Fibroblast of skin of scalp (primary cell): ENCODE data around the gene AKR7A2. TPM values are rescaled to one million over a fixed set of nuclear protein-coding genes. Genes with fewer than 3 reads are reported as not detected.

Source experiments
- DNase-seq: peaks from one replicate; pipeline ENCODE4 v3.0.0-alpha.2; 2013
- polyA plus RNA-seq, 2 experiments: library from polyadenylated mRNA; unstranded; fragments of 120-200 nt; gene quantifications; one replicate each; pipeline ENCODE4 v1.2.1, GENCODE V29; 2013; ENCODE audit not compliant: insufficient read length in 2 of 2

AKR7A2 gene
- polyA plus RNA-seq (2013, experiment 1 of 2; ENCODE audit: insufficient read length), result 58.8 TPM
- polyA plus RNA-seq (2013, experiment 2 of 2; ENCODE audit: insufficient read length), result 60.5 TPM

DNA sequence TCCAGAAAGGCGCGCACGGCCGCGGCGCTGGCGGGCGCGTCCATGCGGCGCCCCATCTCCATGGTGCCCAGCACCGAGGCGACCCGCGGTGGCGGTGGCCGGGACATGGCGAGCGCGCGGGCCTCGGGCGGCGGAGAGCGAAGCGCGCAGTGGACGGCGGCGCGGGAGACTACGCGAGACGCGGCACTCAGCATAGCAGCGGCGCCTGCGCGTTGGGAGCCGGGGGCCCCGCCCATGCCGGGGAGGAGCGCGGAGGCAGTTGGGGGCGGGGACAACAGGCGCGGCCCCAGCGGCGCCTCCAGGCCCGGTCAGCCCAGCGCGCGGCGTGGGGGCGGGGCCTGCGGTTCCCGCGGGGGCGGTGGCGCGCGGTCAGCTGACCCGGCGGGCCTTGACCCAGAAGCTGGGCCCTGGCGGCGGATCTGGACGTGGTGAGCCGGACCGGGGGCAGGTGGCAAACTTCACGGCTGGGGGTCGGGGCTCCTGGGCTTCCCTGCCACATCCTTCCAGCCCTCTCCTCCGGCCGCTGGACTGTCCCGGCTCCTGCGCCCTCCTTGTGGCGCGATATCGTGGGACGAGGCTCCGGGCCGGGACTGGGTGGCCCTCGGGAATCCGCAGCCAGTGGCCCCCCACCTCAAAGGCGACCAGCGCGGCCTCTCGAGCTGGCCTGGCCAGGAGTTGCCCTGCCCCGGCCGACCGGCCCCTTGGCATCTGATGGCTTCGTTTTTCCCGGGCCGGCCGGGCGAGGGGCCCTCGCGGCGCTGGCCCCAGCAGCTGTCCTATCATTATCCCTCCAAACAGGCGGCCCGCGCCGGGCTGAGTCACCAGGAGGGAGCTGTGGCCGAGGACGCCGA, at the start of gene AKR7A2, which contains the start of gene SLC66A1:
TSS of gene AKR7A2 (minus strand) at position 214 of the 851 bp plus-strand sequence. CDS start at position 194, 20 bp downstream.
TSS of gene SLC66A1 (plus strand) at position 396 of the 851 bp plus-strand sequence. CDS start 5,352 bp downstream, outside the sequence.
- DNase-seq, result peak; percentile 94

DNA sequence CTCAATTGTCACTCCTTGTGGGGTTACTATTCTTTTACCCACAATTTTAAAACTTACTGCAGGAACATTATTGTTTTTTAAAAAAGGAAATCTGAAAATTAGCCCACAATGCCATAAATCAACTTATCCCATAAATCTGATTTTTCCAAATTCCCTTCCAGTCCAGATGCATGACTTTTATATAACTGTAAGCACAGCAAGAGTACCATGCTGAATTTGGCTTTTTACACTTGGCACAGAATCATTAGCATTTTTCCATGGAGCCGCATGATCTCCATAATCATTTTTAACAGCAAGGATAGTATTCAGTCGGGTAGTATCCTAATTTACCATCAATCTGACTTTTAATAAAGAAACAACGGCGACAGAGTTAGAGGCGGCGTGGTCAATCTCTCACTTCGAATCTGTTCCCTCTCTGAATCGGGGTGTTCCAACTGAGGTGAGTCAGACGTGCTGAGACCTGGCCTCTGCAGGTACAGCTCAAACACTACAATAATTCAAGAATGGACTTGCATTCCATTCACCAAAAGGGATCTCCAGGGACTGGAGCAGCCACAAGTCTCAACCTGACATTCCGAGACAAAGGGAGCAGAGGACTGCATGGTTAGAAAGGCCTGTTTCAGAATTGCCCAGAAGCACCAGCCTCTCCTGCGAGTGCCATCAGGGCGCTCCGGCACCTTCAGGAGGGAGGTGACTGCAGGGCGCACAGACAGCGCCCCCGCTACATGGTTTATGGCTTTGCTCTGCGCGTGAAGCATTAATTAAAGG, 49.1 kb upstream of the AKR7A2 start:
- DNase-seq, result no peak

DNA sequence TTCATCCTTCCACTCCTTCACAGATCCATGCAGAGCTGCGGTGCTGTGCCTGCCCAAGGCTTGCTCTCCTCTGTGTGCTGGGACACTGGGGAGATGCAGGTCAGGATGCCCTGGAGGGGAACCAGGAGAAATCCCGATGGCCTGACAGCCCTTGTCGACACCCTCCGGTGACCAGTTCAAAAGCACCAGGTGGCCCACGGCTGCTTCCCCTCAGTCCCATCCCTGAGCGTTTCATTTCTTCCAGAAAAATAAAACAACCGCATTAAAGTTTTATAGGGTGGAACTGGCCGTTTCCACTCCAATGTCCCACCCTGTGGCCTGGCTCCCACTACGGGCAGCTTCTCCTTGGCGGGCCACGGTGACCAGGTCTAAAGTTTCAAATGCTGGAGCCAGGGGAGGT, 48.5 kb upstream of the AKR7A2 start:
- no peak for DNase-seq

DNA sequence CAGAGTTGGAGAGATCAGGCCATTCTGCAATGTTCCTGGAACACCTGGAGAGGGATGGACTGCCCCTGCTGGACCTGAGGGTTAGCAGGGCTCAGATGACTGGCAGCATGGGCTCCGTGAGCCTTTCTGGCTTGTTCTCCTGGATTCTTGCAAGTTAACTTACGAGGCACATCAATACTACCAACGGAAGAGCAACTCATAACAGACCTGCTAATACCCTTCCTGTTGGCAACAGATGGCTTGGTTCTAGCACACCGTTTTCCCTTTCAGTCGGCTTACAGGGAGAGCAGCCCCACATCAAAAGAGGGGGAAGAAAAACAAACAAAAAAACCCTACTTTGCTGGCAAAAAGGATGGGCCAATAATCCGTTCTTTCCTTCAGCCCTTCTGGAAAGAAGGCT, 48.1 kb upstream of the AKR7A2 start:
- DNase-seq, result no peak

DNA sequence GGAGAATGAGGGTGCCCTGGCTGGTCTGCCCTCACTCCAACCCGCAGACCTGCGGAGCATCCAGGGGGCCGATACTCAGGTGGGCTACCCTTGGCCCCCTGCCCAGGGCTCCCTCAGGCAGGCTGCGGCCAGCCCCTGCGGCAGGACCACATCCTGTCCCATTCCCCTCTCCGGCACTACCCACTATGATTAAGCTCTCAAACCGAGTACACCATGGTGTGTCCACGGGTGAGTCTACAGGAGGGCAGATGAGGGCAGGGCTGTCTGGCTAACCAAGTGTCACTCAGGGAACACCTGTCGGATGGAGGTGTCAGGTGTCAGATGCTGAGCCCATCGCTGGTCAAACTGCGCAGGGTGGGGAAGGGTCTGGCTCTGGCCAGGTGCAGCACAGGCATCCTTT, 47.4 kb upstream of the AKR7A2 start:
- DNase-seq, result no peak

DNA sequence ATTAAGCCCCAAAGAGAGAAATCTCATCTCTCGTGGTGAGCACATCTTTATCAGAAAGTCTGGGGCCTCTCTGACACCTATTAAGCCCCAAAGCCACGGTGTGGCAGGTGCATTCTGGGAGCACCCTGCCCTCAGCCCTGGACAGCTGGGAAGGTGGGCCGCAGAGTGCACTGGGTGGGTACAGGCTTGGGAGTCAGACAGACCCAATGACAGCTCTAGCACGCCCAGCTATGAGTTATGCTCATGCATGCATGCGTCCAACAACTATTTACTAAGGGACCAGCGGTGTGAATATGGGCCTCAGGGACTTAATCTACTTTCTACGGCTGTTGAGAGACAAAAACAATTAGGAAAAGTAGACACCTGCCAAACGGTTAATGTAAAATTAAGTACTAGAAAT, 46.8 kb upstream of the AKR7A2 start:
- no peak for DNase-seq

DNA sequence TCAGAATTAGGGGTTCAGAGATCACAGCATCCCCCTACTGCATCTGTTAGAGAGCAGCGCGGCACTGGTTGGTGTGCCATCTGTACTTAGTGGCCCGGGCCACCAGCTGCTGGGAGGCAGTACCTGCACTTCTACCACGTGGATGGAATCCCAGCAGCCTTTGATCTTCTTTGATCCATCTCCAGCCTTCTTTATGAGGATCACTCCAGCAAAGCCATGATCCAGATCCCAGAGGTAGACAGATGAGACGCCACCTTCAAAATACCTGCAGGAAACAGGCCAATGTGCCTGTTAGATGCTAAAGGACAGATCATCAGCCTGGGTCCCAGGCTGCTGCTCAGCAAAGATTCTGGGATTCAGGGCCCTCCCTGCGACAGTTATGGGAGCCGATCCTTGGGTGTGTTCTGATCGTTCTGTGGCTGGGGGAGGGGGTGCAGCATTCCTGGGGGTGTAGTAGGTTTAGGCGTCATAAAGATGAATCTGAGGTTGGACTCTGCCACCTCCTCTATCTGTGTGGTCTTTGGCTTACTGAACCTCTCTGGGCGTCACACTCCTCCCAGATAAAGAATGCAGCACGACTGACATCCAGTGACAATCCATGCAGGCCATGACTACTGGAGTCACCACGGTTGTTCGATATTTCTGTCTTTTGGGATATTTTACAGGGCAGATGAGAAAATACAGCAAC, 45.5 kb upstream of the AKR7A2 start:
- no peak for DNase-seq

DNA sequence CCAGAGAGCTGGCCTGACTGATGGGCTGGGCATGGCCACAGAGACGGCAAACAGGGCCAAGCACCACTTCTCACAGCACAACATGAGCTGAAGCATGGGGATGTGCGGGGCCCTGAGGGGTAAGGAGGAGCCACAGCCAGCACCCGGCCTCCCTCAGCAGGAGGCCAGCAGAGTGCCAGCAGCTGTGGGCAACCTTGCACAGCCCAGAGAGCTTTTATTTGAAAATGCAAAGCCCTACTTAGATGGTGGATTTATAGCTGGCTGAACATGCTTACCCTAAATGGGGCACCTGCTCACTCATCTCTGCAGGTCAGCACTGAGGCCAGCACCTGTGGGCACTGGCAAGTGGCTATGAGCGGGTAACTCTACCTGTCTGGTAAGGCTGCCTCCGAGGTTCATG, 44.3 kb upstream of the AKR7A2 start:
- DNase-seq, result no peak

DNA sequence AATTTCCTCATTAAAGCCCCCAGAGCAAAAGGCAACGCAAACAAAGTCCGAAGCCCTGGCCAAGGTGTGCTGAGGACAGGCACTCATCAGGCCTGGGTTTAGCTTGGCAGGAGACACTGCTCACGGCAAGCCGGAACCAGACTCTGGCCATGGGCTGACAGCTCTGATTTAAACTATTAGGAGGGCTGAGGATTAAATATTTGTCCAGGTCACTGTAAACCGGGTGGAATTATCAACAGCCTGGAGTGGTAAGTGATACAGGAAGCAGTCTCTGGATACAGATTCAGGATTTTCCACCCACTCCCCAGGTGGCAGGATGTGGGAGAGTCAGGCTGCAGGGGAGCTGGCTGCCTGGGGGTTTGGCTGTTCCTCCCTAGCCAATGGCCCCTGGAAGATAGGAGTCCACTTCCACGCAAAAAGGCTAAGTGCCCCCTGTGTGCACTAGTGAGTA, 42.6 kb upstream of the AKR7A2 start:
- DNase-seq, result no peak

DNA sequence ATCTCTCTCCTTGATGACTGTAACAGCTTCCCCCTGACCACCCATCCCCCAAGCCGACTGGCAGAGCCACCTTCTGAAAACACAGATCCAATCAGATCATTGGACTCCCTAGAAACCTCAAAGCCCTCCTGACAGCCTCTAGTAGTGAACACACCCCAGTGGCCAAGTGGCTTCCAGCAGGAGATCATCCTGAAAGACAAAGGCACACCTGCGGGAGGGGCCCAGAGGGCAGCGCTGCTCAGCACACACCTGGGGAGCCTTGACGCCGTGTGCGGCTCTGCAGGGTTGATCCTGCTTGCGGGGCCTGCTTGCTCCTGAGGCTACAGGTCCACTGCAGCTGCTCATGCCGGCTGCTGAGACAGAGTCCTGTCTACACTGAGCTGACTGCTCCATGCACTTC, 41.7 kb upstream of the AKR7A2 start:
- DNase-seq, result no peak

DNA sequence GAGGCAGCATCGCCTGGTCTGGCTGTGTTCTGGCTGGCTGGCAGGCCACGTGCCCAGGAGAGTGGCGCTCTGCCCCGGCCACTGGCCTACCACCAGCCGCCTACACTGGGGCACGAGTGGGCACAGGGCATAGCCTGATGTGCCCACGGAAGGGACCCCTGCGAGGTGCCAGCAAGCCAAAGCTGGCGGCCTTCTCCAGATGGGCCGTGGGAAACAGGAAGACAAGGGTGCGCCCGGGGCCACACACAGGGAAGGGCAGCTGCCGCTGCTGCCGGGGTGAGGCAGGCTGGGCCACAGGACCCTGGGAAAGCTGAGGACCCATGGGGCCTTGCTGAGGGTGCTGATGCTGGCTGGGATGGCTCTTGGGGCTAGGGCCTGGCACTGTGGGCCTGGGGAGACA, 40.9 kb upstream of the AKR7A2 start:
- DNase-seq, result no peak

DNA sequence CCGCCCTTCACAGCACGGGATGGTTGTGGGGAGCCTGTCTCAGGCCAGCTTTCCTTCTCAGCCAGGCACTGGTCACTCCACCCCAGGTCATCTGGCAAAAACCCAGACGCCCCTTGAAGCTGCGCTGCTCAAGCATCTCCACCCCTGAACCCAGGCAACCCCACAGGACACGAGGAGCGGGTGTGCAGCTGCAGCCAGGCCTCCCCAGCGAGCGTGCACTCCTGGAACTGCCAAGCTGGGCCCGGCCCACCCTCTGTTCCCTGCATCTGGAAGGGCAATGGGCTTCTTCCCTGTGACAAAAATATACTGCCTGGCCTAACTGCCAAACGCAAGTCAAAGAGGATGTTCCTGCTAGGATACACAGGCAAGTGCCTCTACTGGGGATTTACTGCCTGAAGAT, 39.9 kb upstream of the AKR7A2 start:
- no peak for DNase-seq

DNA sequence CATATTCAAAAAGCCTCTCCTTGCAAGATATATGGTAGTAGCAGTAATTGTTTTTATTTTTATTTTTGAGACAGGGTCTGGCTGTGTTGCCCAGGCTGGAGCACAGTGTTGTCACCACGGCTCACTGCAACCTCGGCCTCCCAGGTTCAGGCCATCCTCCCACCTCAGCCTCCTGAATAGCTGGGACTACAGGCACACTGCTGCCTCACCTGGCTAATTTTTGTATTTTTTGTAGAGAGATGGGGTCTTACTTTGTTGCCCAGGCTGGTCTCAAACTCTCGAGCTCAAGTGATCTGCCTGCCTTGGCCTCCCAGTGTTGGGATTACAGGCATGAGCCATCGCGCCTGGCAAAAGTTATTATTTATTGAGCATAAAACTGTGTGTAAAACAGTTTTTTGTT, 38.6 kb upstream of the AKR7A2 start:
- DNase-seq, result no peak

DNA sequence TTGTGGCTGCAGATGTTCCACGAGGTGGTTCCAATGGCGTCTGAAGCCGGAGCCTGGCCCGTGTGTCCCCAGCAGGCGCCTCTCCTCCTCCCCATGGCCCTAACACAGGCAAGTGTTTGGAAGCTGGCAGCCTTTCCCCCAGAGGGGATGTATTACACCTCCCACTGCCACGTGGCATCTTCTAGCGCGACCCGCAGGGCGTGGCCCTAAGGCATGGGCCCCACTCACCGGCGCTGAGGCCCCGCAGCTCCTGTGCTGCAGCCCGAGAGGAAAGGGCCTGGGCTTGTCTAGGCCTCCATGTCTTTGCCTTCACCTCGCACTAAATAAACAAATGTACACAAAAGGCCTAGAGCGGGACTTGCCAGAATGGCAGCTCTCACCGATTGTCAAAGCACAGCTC, 38.1 kb upstream of the AKR7A2 start:
- no peak for DNase-seq

DNA sequence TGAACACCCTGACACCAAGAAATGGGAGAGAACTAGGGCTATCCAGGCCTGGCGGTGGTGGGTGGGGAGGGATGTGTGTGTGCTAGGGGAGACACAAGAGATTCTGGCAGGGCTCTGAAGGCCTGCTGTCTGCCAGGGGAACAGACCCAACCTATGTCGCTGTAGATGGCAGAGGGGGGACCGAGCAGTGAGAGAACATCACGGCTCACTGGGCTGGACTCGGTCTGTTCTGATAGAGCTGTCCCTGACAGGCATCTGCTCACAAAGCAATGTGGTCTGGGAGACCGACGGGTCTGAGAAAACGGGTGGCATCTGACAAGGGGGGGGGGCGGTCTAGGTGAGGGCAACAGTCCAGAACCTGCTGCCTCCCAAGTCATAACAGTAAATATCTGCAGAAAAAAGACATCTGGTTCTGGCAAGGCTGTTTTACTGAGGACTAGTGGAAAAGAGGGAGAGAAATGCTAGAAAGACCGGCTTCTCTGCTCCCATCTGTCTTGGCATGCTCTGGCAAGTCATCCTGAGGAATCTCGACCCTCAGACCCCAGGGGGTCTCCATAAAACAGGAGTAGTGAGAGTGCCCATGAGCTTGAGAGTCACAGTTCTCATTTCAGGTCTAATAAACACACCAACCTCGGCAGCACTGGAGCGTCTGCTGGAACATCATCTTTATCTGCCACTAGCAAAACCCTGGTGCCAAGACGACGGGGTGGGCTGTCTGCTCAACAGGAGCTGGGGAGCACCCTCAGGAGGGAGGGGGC, 36.7 kb upstream of the AKR7A2 start:
- no peak for DNase-seq

DNA sequence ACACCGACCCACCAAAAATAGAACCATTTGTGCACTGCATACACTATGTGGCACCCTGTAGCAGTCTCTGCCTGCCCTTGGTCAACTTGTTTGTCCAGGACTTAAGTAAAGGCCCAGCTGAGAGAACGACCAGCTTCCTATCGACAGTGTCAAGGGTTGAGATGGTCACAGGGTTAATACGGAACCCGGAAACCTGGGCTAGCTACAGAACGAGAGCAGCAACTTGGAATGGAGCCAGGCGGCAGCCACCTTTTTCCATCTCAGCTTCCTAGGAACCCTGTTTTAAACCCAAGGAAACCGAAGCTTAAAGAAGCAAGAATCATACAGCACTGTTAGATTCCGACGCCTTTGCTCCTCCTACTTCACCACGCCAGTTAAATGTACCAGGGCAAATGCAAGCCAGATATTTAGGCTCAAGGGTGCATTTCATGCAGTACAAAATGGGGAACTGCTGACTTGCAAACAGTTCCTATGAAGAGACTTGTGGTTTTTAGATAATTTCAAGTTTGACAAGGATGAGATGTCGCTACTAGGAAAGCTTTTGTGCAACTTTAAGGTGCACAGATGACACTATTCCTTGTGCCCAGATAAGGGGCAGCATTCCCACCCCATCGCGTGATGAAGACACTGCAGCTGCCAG, 35.7 kb upstream of the AKR7A2 start:
- DNase-seq, result no peak

DNA sequence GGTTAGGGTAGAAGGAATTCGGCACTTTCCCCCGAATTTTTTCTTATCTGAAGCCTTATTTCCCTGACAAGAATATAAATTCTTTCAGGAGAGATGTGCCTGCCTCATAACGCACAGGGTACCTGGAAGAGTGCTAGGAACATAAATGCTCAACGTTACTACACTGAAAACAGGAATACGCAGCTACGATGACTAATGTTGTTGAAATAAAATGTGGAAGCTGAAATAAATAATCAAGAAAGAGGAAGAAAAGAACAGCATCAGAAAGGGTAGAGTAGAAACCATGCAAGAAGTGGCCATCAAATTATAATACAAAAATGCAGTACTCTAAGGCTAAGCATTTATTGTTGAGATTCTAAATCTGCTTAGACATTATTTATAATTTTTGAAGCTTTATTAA, 34.1 kb upstream of the AKR7A2 start:
- DNase-seq, result no peak

DNA sequence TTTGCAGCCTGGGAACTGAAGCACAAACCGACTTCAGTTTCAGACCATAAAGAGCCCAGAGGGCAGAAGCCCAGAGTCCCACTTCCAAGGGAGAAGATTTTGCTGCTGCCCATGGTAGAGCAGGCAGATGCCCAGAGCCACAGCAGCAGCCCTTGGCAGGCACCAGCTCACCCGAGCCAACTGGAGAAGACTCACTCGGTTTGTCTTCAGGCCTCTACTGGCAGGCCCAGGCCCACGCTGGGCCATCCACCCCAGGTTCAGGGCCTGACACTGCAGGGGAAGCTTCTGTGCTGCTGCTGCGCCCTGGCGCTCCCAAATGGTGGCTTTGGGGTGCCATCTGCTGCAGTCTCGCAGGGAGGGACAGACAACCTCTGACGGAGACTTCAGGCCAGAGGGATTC, 33.4 kb upstream of the AKR7A2 start:
- DNase-seq, result no peak

DNA sequence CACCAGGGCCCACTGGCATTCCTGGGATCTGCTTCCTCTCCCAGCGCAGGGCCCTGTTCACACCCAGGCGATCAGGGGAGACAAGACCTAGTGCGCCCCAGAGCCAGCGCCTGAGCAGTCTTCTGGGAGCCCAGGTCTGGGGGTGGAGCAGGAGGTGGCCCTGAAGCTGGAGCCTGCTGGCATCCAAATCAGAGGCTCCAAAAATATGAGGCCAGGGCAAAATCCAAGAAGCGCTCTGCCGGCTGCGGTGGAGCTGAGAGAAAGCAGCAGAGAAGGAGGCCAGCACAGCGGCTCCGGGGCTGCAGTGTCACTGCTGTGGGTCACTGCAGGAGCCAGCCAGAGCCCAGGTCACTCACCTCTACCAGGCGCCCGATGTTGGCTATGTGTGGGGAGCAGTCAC, 32.9 kb upstream of the AKR7A2 start:
- no peak for DNase-seq

DNA sequence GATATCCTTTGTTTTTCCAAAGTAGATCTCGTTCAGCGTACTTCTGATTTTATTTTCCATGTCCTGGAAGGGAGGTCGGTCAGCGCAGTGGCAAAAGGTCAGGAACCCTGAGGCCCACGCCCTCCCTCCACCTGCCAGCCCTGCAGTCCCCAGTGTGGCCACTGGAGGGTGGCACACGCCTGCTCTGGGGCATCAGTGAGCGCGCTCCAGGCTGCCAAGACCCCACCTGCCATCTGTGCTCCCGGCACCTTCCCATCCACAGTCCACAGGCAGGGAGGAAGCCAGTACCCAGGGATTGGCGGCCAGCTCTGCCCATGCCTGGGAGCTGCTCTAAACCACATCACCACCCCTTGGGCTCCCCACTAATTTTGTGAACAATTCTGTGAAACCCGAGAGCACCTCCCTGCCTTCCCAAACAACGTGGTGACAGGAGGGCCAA, 32.4 kb upstream of the AKR7A2 start:
- DNase-seq, result peak; percentile 37

DNA sequence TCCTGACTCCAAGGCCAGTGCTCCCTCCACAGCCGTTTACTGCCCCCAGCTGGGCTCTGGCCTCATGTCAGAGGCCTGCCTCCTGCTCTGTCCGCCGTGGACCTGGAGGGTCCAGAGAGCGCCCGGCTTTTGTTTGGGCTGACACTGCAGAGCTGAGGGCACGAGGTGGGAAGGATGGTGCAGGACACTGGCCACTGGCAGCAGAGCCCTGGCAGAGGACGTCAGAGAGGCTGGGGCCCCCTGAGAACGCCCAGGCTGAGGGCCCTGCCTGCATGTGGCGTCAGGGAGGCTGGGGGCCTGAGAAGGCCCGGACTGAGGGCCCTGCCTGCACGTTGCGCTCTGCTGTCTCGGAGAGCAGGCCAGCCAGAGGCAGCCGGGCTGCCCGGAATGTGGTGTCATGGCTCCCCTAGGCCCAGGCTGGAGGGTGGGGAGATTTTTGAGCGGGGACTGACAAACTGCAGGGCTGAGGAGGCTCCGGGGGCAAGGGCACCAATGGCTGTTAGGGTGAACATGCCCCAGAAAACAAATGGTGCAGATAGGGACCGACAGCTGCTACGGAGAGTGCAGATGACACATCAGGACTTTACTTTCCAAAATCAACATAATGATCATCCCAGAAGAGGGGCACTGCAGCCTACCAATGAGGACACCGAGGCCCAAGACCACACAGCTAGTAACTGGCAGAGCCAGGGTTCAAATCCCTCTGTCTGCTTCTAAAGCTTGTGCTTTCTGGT, 31.8 kb upstream of the AKR7A2 start:
- no peak for DNase-seq
